ENCODE measurements around the gene TNPO1.

The TNPO1 gene

GRCh38 chr5:72949481-72949880 lies 133.0 kb downstream of the TNPO1 start:
- TF ChIP-seq POLR2A (IDR thresholded peaks at IDR 0.05; ENCODE audit: low read depth, low read length), result no peak
- DNase-seq (ENCODE audit: insufficient read length, low spot score) (no peak), FAIRE-seq (no peak)

GRCh38 chr5:72951671-72952468 lies 135.4 kb downstream of the TNPO1 start:
- FAIRE-seq, result peak; percentile 43
- peak; percentile 45 for DNase-seq (ENCODE audit: insufficient read length, low spot score)
- no peak for TF ChIP-seq POLR2A (IDR thresholded peaks at IDR 0.05; ENCODE audit: low read depth, low read length)

DNA sequence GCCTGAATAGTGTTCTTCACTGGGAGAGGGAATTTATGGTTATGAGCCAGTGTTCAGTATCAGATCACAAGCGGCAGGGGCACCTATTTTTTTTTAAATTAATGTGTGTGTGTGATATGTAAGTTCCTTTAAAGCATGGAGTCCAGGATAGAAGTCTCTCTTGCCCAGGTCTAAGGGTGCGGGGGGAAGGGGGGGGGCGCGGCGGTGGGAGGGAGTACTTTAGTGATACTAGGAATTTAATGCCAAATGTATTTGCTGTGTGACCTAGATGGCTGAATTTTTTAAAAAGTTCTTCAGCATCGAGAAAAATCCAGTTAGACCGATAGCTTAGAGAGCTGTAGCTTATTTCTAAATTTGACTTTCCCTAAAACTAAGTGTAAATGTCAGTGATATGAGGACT lies 137.9 kb downstream of the TNPO1 start:
- FAIRE-seq, result no peak
- TF ChIP-seq POLR2A (IDR thresholded peaks at IDR 0.05; ENCODE audit: low read depth, low read length), result no peak

GRCh38 chr5:72955143-72955767 lies 138.8 kb downstream of the TNPO1 start:
- FAIRE-seq, result no peak
- no peak for TF ChIP-seq POLR2A (IDR thresholded peaks at IDR 0.05; ENCODE audit: low read depth, low read length)
- DNase-seq (ENCODE audit: insufficient read length, low spot score), result peak; percentile 49

More for the DNA sequence above, 137.9 kb downstream of the TNPO1 start:
- no peak for DNase-seq (ENCODE audit: insufficient read length, low spot score)

- peak; percentile 78 for TF ChIP-seq POLR2A (IDR thresholded peaks at IDR 0.05; ENCODE audit: low read depth, low read length)
- FAIRE-seq (peak; percentile 23), DNase-seq (ENCODE audit: insufficient read length, low spot score) (peak; percentile 93)
Observed at GRCh38 chr5:72955768-72956323, 139.4 kb downstream of the TNPO1 start, which contains the start of gene FCHO2. TSS of gene FCHO2 (plus strand) at chr5:72956041. CDS start at chr5:72956097, 56 bp downstream.

DNA sequence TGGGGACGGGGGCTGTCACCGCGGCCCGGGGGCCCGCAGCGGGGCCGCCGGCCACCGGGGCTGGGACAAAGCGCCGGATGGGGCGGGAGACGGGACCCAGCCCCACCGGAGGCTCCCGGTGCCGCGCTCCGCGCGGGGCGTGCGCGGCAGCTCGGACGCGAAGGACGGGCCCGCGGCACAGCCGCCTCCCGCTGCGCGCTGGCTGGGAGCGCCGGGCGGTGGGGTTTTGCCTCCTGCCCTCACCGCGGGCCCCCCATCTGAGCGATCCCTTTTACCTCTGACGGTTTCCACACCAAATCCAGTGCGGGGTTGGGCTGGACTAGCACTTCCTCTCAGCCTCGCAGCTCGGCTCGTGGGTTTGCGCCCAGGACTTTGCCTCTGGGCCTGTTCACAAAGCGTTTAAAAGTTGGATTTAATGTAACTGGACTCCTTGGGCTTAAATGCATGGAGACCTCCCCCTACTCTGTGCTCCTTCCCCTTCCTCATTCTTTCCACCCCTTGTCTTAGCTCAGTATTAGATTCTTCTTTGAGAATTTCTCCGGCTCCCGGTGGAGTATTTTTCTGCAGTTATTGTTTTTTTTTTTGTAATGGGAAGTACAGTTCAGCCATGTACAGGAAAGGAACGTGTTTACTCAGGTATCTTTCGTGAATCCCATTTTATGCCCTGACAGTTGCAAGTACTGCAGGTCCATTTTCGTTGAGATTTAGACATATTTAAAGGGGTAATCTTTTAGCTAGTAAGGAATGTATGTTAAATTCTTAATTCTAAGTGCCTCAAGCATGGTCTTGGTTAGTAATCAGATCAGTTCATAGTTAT lies 140.1 kb downstream of the TNPO1 start:
- no peak for FAIRE-seq
- peak; percentile 54 for DNase-seq (ENCODE audit: insufficient read length, low spot score)
- no peak; the same call in 1 of the 2 replicates for TF ChIP-seq POLR2A (IDR thresholded peaks at IDR 0.05; ENCODE audit: low read depth, low read length)

DNA sequence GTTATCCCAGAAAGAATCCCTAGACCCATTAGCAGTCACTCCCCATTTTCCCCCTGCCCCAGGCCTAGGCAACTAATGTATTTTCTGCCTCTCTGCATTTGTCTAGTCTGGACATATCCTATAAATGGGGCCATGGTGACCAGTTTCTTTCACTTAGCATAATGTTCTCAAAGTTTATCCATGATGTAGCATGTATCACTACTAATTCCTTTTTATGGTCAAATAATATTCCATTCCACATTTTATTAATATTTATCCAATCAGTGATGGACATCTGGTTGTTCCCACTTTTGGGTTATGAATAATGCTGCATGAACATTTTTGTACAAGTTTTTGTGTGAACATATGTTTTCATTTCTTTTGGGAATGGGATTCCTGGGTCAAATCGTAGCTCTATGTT lies 140.9 kb downstream of the TNPO1 start:
- no peak for TF ChIP-seq POLR2A (IDR thresholded peaks at IDR 0.05; ENCODE audit: low read depth, low read length)
- no peak for FAIRE-seq
- DNase-seq (ENCODE audit: insufficient read length, low spot score), result no peak

DNA sequence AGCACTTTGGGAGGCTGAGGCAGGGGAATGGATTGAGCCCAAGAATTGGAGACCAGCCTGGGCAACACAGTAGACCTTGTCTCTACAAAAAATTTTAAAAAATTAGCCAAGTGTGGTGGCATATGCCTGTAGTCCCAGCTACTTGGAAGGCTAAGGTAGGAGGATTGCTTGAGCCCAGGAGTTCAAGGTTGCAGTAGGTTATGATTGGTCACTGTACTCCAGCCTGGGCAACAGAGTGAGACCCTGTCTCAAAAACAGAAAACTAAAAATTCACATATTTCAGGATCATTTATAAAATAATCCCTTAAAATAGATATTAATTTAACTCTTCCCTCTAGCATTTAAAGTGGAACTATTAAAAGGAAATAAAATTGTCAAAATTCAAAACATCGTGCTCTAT lies 142.8 kb downstream of the TNPO1 start:
- DNase-seq (ENCODE audit: insufficient read length, low spot score) (no peak), FAIRE-seq (no peak)
- no peak for TF ChIP-seq POLR2A (IDR thresholded peaks at IDR 0.05; ENCODE audit: low read depth, low read length)
